Measurements from ENCODE around the gene C1QTNF1.

C1QTNF1 gene

DNA sequence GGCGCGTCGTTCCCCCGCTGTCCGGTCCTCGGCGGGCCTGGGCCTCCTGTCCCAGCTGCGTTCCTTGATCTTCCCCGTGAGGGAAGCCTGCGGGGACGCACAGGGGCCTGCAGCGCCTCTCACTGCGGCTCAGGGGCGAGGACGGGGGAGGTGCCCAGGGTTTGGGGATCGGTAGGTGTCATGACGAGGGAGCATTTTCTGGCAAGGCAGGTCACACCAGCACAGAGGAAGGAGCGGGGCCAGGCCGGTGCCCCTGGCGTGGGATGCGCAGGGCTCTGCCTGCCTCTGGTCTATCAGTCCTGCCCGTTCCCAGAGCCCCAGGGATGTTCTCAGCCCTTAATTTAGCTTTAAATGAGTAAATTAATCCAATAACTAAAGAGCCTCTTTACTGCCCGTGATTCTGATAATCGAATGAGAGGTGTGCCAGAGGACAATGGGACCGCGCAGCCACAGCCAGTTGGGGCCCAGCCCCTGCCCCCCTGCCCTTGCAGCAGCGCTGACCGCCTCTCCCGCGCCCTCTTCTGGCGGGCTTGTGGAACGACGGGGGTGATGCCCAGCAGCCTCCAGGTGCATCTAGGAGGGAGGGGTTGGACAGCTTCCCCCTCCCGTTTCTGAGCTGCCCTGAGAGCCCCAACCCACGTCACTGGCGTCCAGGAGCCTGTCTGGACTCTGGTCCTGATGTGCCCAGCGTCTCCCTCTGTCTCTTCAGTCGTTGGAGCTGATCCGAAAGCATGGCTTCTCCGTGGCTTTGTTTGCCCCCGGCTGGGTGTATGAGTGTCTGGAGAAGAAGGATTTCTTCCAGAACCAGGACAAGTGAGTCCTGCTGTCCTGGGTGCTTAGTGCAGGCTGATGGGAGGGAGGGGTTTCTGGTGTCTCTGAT is 58.6 kb downstream of the C1QTNF1 start:
- DNase-seq = peak; percentile 55

DNA sequence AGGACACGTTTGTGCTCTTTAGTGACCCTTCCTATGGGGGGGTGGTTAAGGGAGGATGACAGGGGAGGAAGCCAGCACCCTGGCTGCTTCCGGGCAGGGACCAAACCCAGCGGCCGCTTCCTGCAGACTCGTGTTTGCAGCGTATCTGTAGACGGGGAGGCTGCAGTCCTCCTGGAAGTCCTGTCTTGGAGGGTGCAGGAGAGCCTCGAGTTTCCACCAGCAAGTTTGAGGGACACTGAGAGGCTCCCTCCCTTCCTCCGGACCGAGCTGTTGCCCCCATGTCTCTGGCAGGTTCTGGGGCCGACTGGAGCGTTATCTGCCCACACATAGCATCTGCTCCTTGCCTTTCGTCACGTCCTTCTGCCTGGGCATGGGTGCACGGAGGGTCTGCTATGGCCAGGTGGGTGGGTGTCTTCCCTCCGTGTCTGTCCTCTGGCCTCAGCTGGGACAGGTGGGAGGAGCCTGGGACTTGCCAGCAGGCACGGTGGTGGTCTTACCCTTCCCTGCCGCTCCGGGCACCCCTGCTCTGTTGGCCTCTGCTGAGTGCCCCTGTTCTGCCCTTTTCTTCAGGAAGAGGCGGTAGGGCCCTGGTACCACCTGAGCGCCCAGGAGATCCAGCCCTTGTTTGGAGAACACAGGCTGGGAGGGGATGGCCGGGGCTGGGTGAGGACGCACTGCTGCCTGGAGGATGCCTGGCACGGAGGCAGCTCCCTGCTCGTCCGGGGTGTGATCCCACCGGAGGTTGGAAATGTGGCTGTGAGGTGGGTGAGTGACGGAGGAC is 59.4 kb downstream of the C1QTNF1 start:
- no peak for DNase-seq

- no peak for DNase-seq
Measured at GRCh38 chr17:79084291-79085153, 60.6 kb downstream of the C1QTNF1 start.

GRCh38 chr17:79085154-79085920 is 61.4 kb downstream of the C1QTNF1 start:
- DNase-seq = no peak

GRCh38 chr17:79085921-79086551 is 62.1 kb downstream of the C1QTNF1 start:
- DNase-seq = no peak

DNA sequence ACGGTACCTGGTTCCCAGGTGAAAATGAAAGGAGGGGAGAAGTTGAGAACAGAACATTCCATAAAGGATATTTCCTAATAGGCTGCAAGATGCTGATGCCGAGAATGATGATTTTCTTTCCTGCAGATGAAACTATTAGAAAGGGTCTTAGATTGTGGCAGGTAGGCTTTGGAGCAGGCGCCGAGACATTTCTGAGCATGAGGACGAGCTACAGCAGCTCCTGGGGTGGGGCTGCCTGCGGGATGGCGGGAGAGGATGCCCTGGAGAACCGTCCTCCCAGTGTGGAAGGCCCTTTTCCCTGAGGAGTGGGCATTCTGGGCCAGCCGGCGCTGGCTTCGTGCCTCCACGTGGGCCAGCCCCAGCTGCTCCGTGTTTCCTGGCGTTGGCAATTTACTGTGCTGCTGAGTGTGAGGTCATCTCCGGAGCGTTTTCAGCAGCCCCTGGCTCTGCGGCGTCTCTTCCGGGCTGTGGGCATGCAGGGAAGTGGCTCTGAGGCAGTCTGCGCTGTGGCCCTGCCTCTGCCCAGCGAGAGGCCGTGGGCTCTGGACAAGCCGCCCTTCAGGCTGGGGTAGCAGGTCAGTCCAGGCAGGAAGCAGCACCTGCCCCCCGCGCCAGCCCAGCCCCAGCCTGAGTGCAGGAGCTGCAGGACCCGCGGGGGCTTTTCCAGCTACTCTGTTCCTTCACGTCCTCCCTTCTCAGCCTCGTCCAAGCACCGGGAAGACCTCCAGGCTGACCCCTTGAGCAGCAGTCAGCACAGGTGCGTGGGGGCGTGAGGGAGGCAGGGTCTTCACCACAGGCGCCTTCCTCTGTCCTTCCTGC is 62.8 kb downstream of the C1QTNF1 start:
- no peak for DNase-seq

GRCh38 chr17:79087428-79088143 is 63.6 kb downstream of the C1QTNF1 start:
- peak; percentile 77 for DNase-seq

GRCh38 chr17:79088247-79088996 is 64.5 kb downstream of the C1QTNF1 start:
- DNase-seq = no peak

- DNase-seq = no peak
Measured at GRCh38 chr17:79088997-79089328, 65.0 kb downstream of the C1QTNF1 start.

DNA sequence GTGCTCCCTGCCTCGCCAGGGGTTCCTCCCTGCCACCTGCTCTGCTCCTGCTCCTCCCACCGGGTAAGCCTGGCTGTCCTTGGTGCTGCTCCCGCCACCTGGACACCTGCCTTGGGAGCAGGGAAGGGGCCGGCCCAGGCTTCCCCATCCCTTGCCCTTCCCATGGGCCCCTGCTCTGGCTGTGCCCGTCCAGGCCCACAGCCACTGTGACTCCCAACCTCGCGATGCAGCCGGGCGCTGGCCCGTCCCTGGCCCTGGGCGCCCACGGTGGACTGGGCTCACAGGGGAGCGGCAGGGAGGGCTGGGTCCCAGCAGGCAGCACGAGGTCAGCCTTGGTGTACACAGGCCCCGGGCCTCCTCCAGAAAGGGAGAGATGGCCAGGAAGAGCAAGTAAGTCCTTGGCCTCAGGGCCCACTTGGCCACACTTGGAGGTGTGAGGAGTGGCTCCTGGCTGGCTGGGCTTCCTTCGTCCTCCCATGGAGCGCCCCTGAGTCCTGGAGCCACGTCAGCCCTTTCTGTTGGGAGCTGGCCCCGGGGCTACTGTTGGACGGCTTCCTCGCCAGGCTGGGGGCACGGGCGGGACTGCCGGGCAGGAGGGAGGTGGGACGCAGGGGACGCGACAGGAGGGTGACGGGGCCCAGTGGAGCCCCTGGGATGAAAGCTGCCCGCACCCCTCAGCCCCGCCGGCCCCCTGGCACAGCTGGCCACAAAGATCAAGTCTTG is 65.9 kb downstream of the C1QTNF1 start:
- DNase-seq = no peak

GRCh38 chr17:79090443-79091225 is 66.7 kb downstream of the C1QTNF1 start:
- DNase-seq = no peak

- DNase-seq = no peak
Measured at GRCh38 chr17:79091226-79091670, 67.3 kb downstream of the C1QTNF1 start.

DNA sequence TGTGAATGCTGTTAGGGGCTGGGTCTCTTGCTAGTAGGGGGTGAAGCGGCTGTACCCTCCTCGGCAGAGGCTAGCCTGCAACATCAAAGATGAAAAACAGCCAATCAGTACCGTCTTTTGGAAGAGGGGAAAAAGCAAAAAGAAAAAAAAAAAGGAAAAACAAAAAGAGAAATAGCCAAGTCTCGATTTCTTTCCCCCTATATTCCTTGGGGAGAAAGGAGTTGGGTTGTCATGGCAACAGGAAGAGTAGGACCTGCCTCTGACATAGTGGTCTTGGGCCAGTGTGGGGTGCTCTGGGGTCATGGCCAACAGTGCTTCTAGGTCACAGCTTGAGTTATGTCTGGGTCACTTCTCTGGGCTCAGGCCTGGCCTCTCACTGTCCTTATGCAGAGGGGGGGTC is 68.6 kb downstream of the C1QTNF1 start:
- no peak for DNase-seq

GRCh38 chr17:79093270-79093669 is 69.3 kb downstream of the C1QTNF1 start:
- DNase-seq = no peak

- no peak for DNase-seq
Measured at GRCh38 chr17:79094261-79094660, 70.3 kb downstream of the C1QTNF1 start.

- DNase-seq = no peak
Measured at GRCh38 chr17:79095345-79096055, 71.5 kb downstream of the C1QTNF1 start.

GRCh38 chr17:79096477-79096876 is 72.5 kb downstream of the C1QTNF1 start:
- no peak for DNase-seq
